Measurements from ENCODE around the gene LGI4. TPM values are rescaled to one million over a fixed set of nuclear protein-coding genes. Genes with fewer than 3 reads are reported as not detected.

Gene LGI4
- total and polyA plus RNA-seq, 3 donors from 2014 or later = 4.5 to 7.9 (median 4.5) TPM

GRCh38 chr19:35177377-35178274, 42.8 kb upstream of the LGI4 start:
- no peak for TF ChIP-seq POLR2A (IDR thresholded peaks at IDR 0.05)
- TF ChIP-seq, protein P1, sequence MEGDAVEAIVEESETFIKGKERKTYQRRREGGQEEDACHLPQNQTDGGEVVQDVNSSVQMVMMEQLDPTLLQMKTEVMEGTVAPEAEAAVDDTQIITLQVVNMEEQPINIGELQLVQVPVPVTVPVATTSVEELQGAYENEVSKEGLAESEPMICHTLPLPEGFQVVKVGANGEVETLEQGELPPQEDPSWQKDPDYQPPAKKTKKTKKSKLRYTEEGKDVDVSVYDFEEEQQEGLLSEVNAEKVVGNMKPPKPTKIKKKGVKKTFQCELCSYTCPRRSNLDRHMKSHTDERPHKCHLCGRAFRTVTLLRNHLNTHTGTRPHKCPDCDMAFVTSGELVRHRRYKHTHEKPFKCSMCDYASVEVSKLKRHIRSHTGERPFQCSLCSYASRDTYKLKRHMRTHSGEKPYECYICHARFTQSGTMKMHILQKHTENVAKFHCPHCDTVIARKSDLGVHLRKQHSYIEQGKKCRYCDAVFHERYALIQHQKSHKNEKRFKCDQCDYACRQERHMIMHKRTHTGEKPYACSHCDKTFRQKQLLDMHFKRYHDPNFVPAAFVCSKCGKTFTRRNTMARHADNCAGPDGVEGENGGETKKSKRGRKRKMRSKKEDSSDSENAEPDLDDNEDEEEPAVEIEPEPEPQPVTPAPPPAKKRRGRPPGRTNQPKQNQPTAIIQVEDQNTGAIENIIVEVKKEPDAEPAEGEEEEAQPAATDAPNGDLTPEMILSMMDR (IDR thresholded peaks at IDR 0.05) = no peak
- no peaks in the 10 kb centered on the region for H3K36me3 ChIP-seq (ENCODE audit: low read depth, missing control alignments)
- intact Hi-C loops (cut with DNase I; ENCODE audit: low total_unique reads) = no loop called here
- no peaks in the 10 kb centered on the region for H3K4me1 ChIP-seq
- H3K4me3 ChIP-seq = no peak overlapping the region
- DNase-seq = no peak
- H3K9me3 ChIP-seq = no peaks in the 10 kb centered on the region
- H3K27ac ChIP-seq = no peak overlapping the region
- WGBS, 2 donors = 80 to 84% methylated on average over 7 of the region's 7 CpGs
- H3K27me3 ChIP-seq = no peaks in the 10 kb centered on the region

DNA sequence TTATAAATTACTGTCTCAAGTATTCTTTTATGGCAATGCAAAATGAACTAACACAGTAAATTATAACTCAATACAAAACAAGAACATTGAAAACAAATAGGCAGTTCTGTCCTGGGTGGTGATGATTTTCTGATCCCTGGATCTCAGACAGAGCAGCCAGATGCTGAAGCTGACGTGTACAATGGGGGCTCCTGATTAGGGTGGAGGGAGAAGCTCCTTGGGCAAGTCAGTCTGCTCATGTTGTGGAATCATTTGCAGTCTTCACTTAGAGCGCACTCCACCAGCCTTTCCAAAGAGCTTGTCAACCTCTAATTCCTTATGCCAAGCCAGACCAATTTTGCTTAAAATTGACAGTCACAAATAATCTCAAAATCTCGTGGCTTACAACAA, 41.3 kb upstream of the LGI4 start:
- Histone ChIP-seq H3K9me3 (no peaks in the 10 kb centered on the region), H3K27me3 (no peaks in the 10 kb centered on the region), H3K36me3 (ENCODE audit: low read depth, missing control alignments) (no peaks in the 10 kb centered on the region), H3K27ac (no peak overlapping the region), H3K4me1 (no peaks in the 10 kb centered on the region), H3K4me3 (no peak overlapping the region)
- intact Hi-C loops (cut with DNase I; ENCODE audit: low total_unique reads) = no loop called here
- DNase-seq = no peak
- 85 to 88% methylated on average over 3 of the region's 3 CpGs for WGBS, 2 donors
- TF ChIP-seq, protein P1 (IDR thresholded peaks at IDR 0.05) = no peak
- no peak for TF ChIP-seq POLR2A (IDR thresholded peaks at IDR 0.05)

GRCh38 chr19:35174226-35174625, 39.4 kb upstream of the LGI4 start:
- no peak for DNase-seq

DNA sequence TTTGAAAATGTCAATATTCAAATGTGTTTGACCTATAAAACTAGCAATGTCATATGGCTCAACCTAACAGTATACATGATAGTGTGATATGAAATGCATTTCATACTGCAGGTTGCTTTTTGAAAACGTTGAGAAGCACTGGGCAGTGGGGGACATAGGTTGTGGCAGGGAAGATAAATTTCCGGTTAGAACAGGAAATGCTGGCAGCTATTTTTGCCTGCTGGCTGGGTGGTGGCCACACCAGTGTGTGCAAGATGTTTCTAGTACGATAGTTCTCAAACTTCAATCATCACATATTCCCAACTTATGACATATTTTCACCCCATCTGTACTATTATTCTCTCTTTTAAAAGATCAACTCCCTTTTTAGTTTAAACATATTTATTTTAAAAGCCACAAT, 36.9 kb upstream of the LGI4 start:
- Histone ChIP-seq H3K36me3 (ENCODE audit: low read depth, missing control alignments) (no peaks in the 10 kb centered on the region), H3K9me3 (no peaks in the 10 kb centered on the region), H3K27me3 (no peaks in the 10 kb centered on the region), H3K27ac (no peak overlapping the region), H3K4me3 (no peak overlapping the region), H3K4me1 (no peaks in the 10 kb centered on the region)
- no peak for DNase-seq
- intact Hi-C loops (cut with DNase I; ENCODE audit: low total_unique reads) = no loop called here
- no peak for TF ChIP-seq POLR2A (IDR thresholded peaks at IDR 0.05)
- TF ChIP-seq, protein P1 (IDR thresholded peaks at IDR 0.05) = no peak
- WGBS, 2 donors = 46 to 60% methylated on average over 3 of the region's 3 CpGs

More at GRCh38 chr19:35174226-35174625, 39.4 kb upstream of the LGI4 start:
- Histone ChIP-seq H3K27ac (no peak overlapping the region), H3K4me3 (no peak overlapping the region), H3K27me3 (no peaks in the 10 kb centered on the region), H3K36me3 (ENCODE audit: low read depth, missing control alignments) (no peaks in the 10 kb centered on the region), H3K4me1 (no peaks in the 10 kb centered on the region), H3K9me3 (no peaks in the 10 kb centered on the region)
- WGBS, 2 donors = 93 to 96% methylated on average over 6 of the region's 6 CpGs
- intact Hi-C loops (cut with DNase I; ENCODE audit: low total_unique reads) = no loop called here
- TF ChIP-seq, protein P1 (IDR thresholded peaks at IDR 0.05) = no peak
- TF ChIP-seq POLR2A (IDR thresholded peaks at IDR 0.05) = no peak
